ENCODE data around the gene SH3GL1.

Gene SH3GL1

DNA sequence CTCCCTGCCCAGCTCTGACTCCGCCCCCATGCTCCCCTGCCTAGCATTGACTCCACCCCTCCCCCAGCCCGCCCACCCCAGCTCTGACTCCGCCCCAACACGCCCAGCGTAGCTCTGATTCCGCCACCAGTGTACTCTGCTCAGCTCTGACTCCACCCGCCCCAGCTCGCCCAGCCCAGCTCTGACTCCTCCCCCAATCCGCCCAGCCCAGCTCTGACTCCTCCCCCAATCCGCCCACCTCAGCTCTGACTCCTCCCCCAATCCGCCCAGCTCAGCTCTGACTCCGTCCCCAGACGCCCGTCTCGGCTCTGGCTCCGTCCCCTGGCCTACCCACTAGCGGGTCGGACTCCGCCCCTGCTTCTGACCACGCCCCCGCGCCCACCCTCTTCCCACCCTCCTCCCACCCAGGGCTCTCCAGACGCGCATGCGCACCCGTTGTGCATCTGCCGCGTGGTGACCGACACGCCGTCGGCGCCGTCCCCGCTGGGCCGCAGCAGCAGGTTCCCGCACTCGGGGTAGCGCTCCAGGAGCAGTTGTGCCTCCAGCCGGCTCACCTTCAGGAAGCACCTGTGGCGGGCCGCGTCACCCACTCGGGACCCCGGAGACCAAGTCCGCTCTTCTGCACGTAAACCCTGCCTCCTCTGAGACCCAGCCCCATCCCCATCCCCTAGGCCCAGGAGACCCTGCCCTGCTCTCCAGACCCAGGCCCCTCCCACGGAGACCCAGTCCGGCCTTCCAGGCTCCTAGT lies 71.9 kb downstream of the SH3GL1 start:
- TF ChIP-seq ZNF274 (IDR thresholded peaks at IDR 0.05; ENCODE audit: low read depth, low read length), result no peak
- peak overlapping the region; percentile 59; the same call in 1 of the 2 replicates for H3K4me3 ChIP-seq (ENCODE audit: low read length)

DNA sequence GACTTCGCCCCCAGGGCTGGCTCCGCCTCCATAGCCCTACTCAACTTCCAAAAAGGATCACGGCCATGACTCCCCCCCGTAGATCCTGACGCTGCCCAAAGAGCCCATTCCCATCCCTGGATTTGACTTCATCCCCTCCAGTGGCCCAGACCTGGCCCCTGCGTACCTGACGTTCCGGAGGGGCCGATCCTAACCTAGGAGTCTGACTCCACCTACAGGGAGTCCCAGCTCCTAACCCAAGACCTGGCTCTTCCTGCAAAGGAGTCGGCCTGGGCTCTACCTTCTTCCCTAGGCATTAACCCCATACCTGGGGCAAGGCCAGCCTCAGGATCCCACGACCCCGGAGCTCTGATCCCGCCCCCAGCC lies 72.5 kb downstream of the SH3GL1 start:
- H3K4me3 ChIP-seq (ENCODE audit: low read length), result peak overlapping the region; percentile 51; the same call in 1 of the 2 replicates
- TF ChIP-seq ZNF274 (IDR thresholded peaks at IDR 0.05; ENCODE audit: low read depth, low read length), result no peak

DNA sequence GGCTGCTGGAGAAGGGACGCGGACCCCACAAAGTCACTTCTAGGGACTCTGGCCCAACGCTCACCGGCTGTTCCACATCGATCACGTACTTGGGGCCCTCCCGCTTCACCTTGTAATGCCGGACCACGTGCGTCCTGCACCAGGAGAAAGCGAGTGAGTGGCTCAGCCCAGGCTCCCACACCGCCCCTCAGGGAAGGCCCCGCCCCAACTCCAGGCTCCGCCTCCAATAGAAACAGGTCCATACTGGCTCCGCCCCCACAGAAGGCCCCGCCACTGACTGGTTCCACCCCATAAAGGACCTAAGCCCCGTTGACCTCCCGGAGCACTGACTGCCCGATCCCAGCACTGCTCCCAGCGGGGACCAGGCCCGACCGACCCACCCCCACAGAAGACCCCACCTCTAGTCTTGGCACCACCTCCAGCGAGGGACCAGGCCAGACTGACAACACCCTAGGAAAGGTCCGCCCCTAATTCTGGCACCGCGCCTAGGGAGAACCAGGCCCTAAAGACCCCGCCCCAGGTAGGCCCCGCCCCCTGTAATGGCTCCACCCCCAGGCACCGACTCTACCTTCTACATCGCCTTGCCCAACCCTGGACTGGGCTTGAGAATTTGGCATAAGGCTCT lies 73.0 kb downstream of the SH3GL1 start:
- H3K4me3 ChIP-seq (ENCODE audit: low read length), result no peak overlapping the region; the same call in 1 of the 2 replicates
- TF ChIP-seq ZNF274 (IDR thresholded peaks at IDR 0.05; ENCODE audit: low read depth, low read length), result no peak

DNA sequence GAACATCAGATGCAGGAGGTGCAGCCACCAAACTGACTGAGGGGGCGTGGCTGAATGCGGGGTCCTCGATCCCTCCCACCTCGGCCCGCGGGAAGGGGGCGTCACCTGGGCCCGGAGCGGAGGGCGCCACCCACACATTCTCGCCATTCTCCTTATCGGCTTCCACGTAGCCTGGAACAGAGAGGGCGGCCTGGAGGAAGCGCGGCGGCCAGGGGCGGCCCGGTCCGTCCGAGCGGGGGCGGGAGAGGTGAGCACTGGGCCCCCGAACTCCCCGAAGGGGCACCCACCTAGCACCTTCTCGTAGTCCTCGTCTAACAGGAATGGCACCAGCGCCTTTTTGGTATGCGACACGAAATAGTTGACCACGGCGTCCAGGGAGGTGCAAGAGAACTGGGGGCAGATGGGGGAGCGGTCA lies 73.5 kb downstream of the SH3GL1 start:
- no peak overlapping the region for H3K4me3 ChIP-seq (ENCODE audit: low read length)
- no peak for TF ChIP-seq ZNF274 (IDR thresholded peaks at IDR 0.05; ENCODE audit: low read depth, low read length)

DNA sequence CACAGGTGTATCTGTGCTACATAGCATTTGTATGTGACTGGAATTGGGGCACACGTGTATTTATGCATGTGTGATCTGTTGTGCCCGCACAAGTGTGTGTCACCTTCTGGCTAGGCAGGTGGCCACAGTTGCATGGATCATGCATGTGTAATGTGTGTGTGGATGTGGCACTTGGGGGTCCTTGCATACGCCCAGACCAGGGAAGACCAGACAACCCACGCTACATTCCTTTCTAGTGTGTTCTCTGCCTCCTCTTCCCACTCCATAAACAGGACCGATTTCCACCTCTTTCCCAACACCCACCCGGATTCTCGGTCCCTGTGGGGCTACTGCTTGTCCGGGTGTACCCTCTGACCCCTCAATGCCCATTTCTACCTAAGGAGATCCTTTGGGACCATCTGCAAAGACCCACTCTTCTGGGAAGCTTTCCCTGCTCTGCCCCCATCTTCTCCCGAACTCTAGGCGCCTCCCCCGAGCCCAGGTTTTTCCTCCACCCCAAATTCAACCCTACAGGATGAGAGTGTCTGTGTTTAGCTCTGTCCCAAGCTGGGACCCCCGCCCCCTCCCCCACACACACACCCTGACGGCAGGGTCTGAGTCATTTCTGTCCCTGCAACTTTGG lies 74.0 kb downstream of the SH3GL1 start:
- no peak for TF ChIP-seq ZNF274 (IDR thresholded peaks at IDR 0.05; ENCODE audit: low read depth, low read length)
- no peak overlapping the region for H3K4me3 ChIP-seq (ENCODE audit: low read length)

DNA sequence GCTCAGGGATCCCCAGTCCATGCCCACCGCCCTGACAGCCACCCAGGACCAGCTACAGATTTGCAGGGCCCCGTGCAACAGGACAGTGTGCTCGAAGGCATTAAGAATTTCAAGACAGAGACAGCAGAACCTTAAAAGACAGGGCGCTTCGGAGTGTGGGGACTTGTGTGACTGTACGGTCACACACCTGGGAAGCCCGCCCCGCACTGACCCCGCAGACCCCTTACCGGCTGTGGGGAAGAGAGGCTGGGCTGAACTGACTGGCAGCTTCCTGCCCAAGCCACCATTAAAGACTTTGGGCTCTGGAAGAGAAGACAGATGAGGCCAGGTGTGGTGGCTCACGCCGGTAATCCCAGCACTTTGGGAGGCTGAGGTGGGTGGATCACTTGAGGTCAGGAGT lies 76.1 kb downstream of the SH3GL1 start:
- no peak for TF ChIP-seq ZNF274 (IDR thresholded peaks at IDR 0.05; ENCODE audit: low read depth, low read length)
- H3K4me3 ChIP-seq (ENCODE audit: low read length), result no peak overlapping the region

DNA sequence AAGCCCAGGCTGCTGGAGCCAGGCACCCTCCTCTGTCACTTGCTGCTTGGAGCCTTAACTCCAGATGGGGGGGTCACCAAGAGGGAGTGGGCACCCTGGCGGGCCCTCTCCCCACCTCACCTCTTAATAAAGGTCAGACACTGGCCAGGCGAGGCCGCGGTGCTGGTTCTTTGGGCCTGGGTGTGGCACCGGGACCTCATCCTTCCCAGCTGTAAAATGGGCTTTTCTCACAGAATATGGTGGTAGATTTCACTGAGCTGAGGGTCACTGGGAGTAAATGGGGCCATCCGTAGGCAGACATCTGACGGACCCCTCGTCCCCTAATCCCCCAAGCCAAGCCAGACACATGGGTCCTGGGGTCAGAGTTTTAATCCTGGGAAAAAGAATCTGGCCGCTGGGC lies 76.7 kb downstream of the SH3GL1 start:
- no peak overlapping the region for H3K4me3 ChIP-seq (ENCODE audit: low read length)
- TF ChIP-seq ZNF274 (IDR thresholded peaks at IDR 0.05; ENCODE audit: low read depth, low read length), result no peak

DNA sequence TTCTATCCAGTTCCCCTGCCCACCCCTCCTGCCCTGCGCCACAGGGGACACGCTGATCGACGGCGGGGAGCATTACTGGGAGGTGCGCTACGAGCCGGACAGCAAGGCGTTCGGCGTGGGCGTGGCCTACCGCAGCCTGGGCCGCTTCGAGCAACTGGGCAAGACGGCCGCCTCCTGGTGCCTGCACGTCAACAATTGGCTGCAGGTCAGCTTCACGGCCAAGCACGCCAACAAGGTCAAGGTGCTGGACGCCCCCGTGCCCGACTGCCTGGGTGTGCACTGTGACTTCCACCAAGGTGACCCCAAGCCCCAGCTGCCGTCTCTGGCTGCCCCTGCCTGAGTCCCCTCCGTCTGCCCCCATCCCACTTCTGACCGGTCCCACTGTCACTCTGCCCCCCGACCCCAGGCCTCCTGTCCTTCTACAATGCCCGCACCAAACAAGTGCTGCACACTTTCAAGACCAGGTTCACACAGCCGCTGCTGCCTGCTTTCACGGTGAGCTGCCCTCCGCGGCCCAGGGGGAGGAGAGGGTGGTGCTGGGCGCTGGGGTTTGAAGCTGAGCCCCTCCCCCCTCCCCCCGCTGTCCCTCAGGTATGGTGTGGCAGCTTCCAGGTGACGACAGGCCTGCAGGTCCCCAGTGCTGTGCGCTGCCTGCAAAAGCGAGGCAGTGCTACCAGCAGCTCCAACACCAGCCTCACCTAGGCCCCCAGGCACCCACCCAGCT lies 77.2 kb downstream of the SH3GL1 start:
- TF ChIP-seq ZNF274 (IDR thresholded peaks at IDR 0.05; ENCODE audit: low read depth, low read length), result no peak

DNA sequence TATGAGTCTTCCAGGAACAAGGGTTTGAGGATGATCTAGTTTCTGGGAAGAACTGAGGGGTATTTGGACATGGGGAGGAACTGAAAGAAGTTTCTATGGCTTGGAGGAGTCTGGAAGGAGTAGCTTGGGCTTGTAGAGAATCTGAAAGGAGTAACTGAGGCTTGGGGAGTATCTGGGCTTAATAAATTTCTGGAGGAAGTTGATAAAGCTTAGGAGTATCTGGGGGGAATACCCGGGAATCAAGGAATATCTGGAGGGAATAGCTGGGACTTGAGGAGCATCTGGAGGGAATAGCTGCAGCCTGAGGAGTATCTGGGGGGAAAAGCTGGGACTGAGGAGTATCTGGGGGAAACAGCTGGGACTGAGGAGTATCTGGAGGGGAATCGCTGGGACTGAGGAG lies 79.9 kb downstream of the SH3GL1 start:
- H3K4me3 ChIP-seq (ENCODE audit: low read length), result no peak overlapping the region
- TF ChIP-seq ZNF274 (IDR thresholded peaks at IDR 0.05; ENCODE audit: low read depth, low read length), result no peak

More for the DNA sequence above, 77.2 kb downstream of the SH3GL1 start:
- no peak overlapping the region for H3K4me3 ChIP-seq (ENCODE audit: low read length)

DNA sequence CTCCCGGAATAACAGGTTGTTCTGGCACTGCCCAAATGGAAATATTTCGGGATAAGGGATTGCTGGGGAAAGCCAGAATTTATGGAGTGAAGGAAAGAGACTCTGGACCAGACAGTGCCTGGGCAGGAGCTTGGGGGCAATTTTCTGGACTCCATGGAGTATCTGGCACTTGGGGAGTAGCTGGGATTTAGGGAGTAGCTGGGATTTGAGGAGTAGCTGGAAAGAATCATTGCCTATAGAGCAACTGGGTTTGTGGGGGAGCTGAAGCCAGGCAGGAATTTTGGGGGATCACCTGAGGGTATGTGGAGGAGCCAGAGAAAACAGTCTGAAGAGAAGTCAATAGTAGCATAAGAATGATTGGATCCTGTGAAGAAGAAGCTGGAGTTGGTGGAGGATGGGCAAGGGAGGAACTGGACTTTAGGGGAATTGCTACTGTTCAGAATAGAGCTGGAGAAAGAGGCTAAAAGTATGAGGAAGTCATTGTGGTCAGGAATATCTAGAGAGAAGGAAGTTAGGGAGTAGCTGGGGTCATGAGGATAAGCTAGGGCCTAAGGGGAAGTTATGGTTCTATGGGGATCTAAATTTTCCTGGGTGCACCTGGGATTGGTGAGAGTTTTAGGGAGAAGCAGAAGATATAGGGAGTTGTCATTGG lies 81.2 kb downstream of the SH3GL1 start:
- no peak for TF ChIP-seq ZNF274 (IDR thresholded peaks at IDR 0.05; ENCODE audit: low read depth, low read length)
- no peak overlapping the region for H3K4me3 ChIP-seq (ENCODE audit: low read length)

DNA sequence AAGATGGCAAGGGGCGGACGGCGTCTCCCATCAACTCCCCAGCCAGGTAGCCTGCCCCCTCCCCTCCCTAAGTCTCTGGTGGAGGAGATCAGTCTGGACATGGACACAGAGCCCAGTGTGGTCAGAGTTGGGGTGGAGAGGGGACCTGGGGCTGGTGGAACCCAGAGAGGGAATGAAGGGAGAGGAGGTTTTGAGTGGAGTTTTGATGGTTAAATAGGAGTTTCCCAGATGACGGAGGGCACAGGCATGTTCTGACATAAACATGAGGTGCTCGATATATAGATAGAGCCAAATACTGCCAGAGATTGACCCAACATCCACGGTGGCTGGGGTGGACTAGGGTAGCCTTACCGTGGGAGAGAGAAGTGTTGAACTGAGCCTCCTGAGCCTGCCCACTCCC lies 81.9 kb downstream of the SH3GL1 start:
- TF ChIP-seq ZNF274 (IDR thresholded peaks at IDR 0.05; ENCODE audit: low read depth, low read length), result no peak
- no peak overlapping the region for H3K4me3 ChIP-seq (ENCODE audit: low read length)

DNA sequence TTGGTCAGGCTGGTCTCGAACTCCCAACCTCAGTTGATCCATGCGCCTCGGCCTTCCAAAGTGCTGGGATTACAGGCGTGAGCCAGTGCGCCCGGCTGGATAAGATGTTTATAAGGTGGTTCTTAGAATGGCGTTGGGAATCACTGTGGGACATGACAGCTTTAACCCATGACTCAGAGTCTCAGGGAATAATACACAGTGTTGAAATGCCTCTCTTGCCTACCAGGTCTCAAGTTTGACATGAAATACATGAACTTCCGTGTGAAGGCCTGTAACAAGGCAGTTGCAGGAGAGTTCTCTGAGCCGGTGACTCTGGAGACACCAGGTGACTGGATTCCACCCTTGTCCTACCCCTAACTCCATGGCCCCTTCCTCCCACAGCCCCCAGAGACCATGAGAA lies 83.4 kb downstream of the SH3GL1 start:
- TF ChIP-seq ZNF274 (IDR thresholded peaks at IDR 0.05; ENCODE audit: low read depth, low read length), result no peak
- H3K4me3 ChIP-seq (ENCODE audit: low read length), result no peak overlapping the region

DNA sequence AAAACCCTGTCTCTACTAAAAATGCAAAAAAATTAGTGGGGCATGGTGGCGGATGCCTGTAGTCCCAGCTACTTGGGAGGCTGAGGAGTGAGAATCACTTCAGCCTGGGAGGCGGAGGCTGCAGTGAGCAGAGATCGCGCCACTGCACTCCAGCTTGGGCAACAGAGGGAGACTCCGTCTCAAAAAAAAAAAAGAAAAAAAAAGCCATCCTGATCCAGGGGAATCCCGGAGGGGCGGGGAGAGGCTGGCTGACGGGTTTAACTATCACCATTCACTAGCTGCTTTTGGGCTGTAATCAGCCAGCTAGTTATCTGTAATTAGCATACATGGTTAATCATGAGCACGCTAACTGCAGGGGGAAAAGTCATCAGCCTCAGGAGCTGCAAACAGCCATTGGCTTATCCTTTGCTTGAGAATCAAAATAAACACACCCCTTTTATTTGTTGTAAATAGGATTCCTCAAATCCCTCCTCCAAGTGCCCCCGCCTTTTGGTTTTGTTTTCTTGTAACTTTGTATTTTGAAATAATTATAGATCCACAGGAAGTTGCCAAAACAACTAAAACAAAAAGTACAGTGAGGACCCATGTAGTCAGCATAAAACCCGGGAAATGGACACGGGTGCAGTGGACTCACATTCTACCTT lies 86.4 kb downstream of the SH3GL1 start:
- no peak for TF ChIP-seq ZNF274 (IDR thresholded peaks at IDR 0.05; ENCODE audit: low read depth, low read length)

More for the DNA sequence above, 86.4 kb downstream of the SH3GL1 start:
- H3K4me3 ChIP-seq (ENCODE audit: low read length), result no peak overlapping the region
